CD14-positive monocyte (primary cell): ENCODE measurements around the gene SPCS1. TPM values are rescaled to one million over a fixed set of nuclear protein-coding genes. Genes with fewer than 3 reads are reported as not detected.

ENCODE experiments used
- DNase-seq, 3 donors: peaks; one replicate each; pipeline ENCODE4 v3.0.0-alpha.2; 2011 to 2022
- H2AFZ ChIP-seq: 2 replicates; pipeline ENCODE4 v1.6.0; 2012; ENCODE audit warnings: mild to moderate bottlenecking, low read depth, low read length, inconsistent platforms; ENCODE audit not compliant: insufficient read depth, poor library complexity, severe bottlenecking
- H3K27ac ChIP-seq, 2 donors: 1 replicate in 1 of 2; 2 replicates in 1 of 2; pipeline ENCODE4 v1.5.1; 2012 to 2013; ENCODE audit warnings: low read length in 2 of 2, control low read depth in 1 of 2, inconsistent platforms in 1 of 2, low read depth in 1 of 2, mild to moderate bottlenecking in 1 of 2
- H3K27me3 ChIP-seq, 2 donors: one replicate each; pipeline versions ENCODE4 v1.6.0 to v1.6.1; 2011 to 2013; ENCODE audit warnings: low read length in 2 of 2; ENCODE audit not compliant: control insufficient read depth in 2 of 2, insufficient read depth in 2 of 2
- H3K36me3 ChIP-seq, 2 donors: replicated peaks in 1 of 2; 1 replicate in 1 of 2; 2 replicates in 1 of 2; pipeline versions ENCODE4 v1.5.1 to v1.6.1; 2012 to 2013; ENCODE audit warnings: low read length in 2 of 2, control low read depth in 1 of 2, inconsistent platforms in 1 of 2, mild to moderate bottlenecking in 1 of 2; ENCODE audit not compliant: insufficient read depth in 2 of 2, control insufficient read depth in 1 of 2
- H3K4me1 ChIP-seq, 2 donors: 1 replicate in 1 of 2; 2 replicates in 1 of 2; pipeline versions ENCODE4 v1.5.1 to v1.6.1; 2012 to 2013; ENCODE audit warnings: low read length in 2 of 2, control low read depth in 1 of 2, inconsistent platforms in 1 of 2, mild to moderate bottlenecking in 1 of 2, moderate library complexity in 1 of 2; ENCODE audit not compliant: insufficient read depth in 2 of 2, control insufficient read depth in 1 of 2
- H3K4me2 ChIP-seq: replicated peaks from 2 replicates; pipeline ENCODE3; 2012; ENCODE audit warnings: low read length, moderate library complexity, mild to moderate bottlenecking; ENCODE audit not compliant: poor library complexity, severe bottlenecking; ENCODE audit errors: extremely low read depth
- H3K4me3 ChIP-seq, 3 experiments: fragments of 200-600 bp in 1 of 3; sonication (generic) in 1 of 3; replicated peaks in 1 of 3; 1 replicate in 2 of 3; 2 replicates in 1 of 3; pipeline ENCODE4 v1.5.1; 2011 to 2013; ENCODE audit warnings: low read length in 3 of 3, mild to moderate bottlenecking in 3 of 3, control low read depth in 2 of 3, low read depth in 2 of 3, inconsistent platforms in 1 of 3, moderate library complexity in 1 of 3
- H3K79me2 ChIP-seq: 2 replicates; pipeline ENCODE4 v1.6.0; 2012; ENCODE audit warnings: mild to moderate bottlenecking, control low read depth, inconsistent platforms, low read length, moderate library complexity; ENCODE audit not compliant: insufficient read depth
- H3K9ac ChIP-seq: 2 replicates; pipeline ENCODE4 v1.6.0; 2017; ENCODE audit warnings: low read length, mild to moderate bottlenecking; ENCODE audit not compliant: insufficient read depth, poor library complexity, severe bottlenecking
- H3K9me3 ChIP-seq, 2 donors: replicated peaks in 1 of 2; 1 replicate in 1 of 2; 2 replicates in 1 of 2; pipeline versions ENCODE4 v1.5.1 to v1.6.1; 2012 to 2013; ENCODE audit warnings: low read length in 2 of 2, control low read depth in 1 of 2; ENCODE audit not compliant: control insufficient read depth in 1 of 2, insufficient read depth in 1 of 2
- H4K20me1 ChIP-seq: 2 replicates; pipeline ENCODE4 v1.6.0; 2012; ENCODE audit warnings: mild to moderate bottlenecking, low read length, control low read depth, moderate library complexity; ENCODE audit not compliant: insufficient read depth
- H3K27ac Mint-ChIP-seq, 7 donors: one replicate each; pipeline ENCODE4 v1.8.0; 2020; ENCODE audit warnings: mild to moderate bottlenecking in 7 of 7, mixed read lengths in 7 of 7, moderate library complexity in 6 of 7, inconsistent platforms in 2 of 7
- H3K27me3 Mint-ChIP-seq, 3 donors: one replicate each; pipeline ENCODE4 v1.8.0; 2021 to 2022; ENCODE audit warnings: low read depth in 3 of 3, mild to moderate bottlenecking in 3 of 3, mixed read lengths in 3 of 3, moderate library complexity in 3 of 3, inconsistent platforms in 1 of 3
- H3K36me3 Mint-ChIP-seq, 2 donors: one replicate each; pipeline ENCODE4 v1.8.0; 2020; ENCODE audit warnings: mixed read lengths in 2 of 2, inconsistent platforms in 1 of 2, mild to moderate bottlenecking in 1 of 2
- H3K4me1 Mint-ChIP-seq: one replicate; pipeline ENCODE4 v1.8.0; 2020; ENCODE audit warnings: mild to moderate bottlenecking, mixed read lengths
- H3K4me3 Mint-ChIP-seq, 2 donors: one replicate each; pipeline ENCODE4 v1.8.0; 2020; ENCODE audit warnings: mild to moderate bottlenecking in 2 of 2, mixed read lengths in 2 of 2, moderate library complexity in 1 of 2
- H3K9me3 Mint-ChIP-seq, 7 donors: one replicate each; pipeline ENCODE4 v1.8.0; 2020 to 2022; ENCODE audit warnings: mixed read lengths in 7 of 7, mild to moderate bottlenecking in 6 of 7, moderate library complexity in 6 of 7, inconsistent platforms in 2 of 7
- whole genome bisulfite sequencing: methylation state at CpG from one replicate; pipeline ENCODE4 v1.1.5; 2013; ENCODE audit warnings: missing lambda C conversion rate; ENCODE audit not compliant: insufficient coverage; 5-methylcytosine and 5-hydroxymethylcytosine counted together
- intact Hi-C, 2 donors: fragments of 100-400 bp; cut with micrococcal nuclease; formaldehyde crosslinking; loops; one replicate each; pipeline versions ENCODE4 v1.15.0 to v1.15.1; 2023
- polyA plus RNA-seq, 3 donors: library from polyadenylated mRNA; depleted of rRNA in 1 of 3; unstranded in 2 of 3; stranded (reverse) in 1 of 3; fragments of 300-500 nt in 2 of 3; fragments of >200 nt in 1 of 3; fragmentation: Illumina TruSeq in 2 of 3; gene quantifications; 1 replicate in 2 of 3; 2 replicates in 1 of 3; pipeline ENCODE4 v1.2.3, GENCODE V29; 2012 to 2021
- TF ChIP-seq, protein P1 (sequence below): fragments of 200-600 bp; IDR thresholded peaks from one replicate; pipeline ENCODE4 v1.8.0; 2022; ENCODE audit warnings: antibody characterized with exemption, mild to moderate bottlenecking

The SPCS1 gene
- polyA plus RNA-seq, 3 donors, result 99.0 to 242 (median 228) TPM

GRCh38 chr3:52733256-52733891 lies 27.5 kb downstream of the SPCS1 start:
- Histone ChIP-seq H3K79me2 (no peaks in the 10 kb centered on the region), H3K9me3 (peaks cover 21 to 42% of the 10 kb centered on the region in 2 donors), H3K4me2 (no peak overlapping the region), H3K4me3 (no peak overlapping the region), H3K27me3 (no peaks in the 10 kb centered on the region), H3K27ac (no peak overlapping the region), H4K20me1 (no peaks in the 10 kb centered on the region), H2AFZ (no peak overlapping the region), H3K36me3 (peaks cover 57 to 95% of the 10 kb centered on the region in 2 donors), H3K4me1 (peaks cover 2 to 9% of the 10 kb centered on the region in 2 donors), H3K9ac (no peak overlapping the region)
- Mint-ChIP-seq H3K36me3 (peaks cover 77 to 93% of the 10 kb centered on the region in 2 donors), H3K4me1 (peaks cover 15% of the 10 kb centered on the region), H3K27ac (no peak overlapping the region), H3K4me3 (no peak overlapping the region), H3K27me3 (peaks cover 0 to 2% (median 0%) of the 10 kb centered on the region in 3 donors), H3K9me3 (peaks cover 21 to 47% (median 37%) of the 10 kb centered on the region in 7 donors)
- intact Hi-C loops, result no loop called here
- TF ChIP-seq, protein P1, sequence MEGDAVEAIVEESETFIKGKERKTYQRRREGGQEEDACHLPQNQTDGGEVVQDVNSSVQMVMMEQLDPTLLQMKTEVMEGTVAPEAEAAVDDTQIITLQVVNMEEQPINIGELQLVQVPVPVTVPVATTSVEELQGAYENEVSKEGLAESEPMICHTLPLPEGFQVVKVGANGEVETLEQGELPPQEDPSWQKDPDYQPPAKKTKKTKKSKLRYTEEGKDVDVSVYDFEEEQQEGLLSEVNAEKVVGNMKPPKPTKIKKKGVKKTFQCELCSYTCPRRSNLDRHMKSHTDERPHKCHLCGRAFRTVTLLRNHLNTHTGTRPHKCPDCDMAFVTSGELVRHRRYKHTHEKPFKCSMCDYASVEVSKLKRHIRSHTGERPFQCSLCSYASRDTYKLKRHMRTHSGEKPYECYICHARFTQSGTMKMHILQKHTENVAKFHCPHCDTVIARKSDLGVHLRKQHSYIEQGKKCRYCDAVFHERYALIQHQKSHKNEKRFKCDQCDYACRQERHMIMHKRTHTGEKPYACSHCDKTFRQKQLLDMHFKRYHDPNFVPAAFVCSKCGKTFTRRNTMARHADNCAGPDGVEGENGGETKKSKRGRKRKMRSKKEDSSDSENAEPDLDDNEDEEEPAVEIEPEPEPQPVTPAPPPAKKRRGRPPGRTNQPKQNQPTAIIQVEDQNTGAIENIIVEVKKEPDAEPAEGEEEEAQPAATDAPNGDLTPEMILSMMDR, result no peak
- WGBS, result 100% methylated on average over 2 of the region's 10 CpGs
- DNase-seq, result no peak

DNA sequence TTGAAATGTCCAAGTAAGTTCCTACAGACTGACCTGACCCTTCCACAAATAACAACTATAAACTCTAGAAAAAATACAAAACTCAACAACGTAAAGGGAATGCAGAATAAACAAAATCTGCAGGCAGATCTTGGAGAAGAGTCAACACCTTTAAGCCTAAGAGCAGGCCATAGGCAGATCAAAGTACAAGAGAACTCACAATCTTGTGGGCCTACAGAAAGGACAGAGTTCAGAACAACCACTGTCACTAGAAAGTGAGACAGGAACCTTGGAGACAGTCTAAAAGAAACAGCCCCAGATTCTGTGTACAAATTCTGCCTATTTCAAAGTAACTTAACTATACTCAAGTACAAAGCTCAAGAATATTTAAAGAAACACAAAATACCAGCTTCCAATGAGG lies 33.8 kb downstream of the SPCS1 start:
- no peaks in the 10 kb centered on the region for H3K4me1 Mint-ChIP-seq
- intact Hi-C loops, result loop anchor here (5.0 to 10.0 kb wide), 3 partner anchors 63 to 335 kb away; no protein-coding TSS in a partner anchor
- peaks cover 0 to 5% (median under 1%) of the 10 kb centered on the region in 7 donors for H3K9me3 Mint-ChIP-seq

More for the DNA sequence above, 33.8 kb downstream of the SPCS1 start:
- no peaks in the 10 kb centered on the region for H3K4me1 ChIP-seq
- H3K27me3 ChIP-seq, result no peaks in the 10 kb centered on the region
- H3K79me2 ChIP-seq, result no peaks in the 10 kb centered on the region
- Mint-ChIP-seq H3K27me3 (peaks cover 0 to 2% (median 1%) of the 10 kb centered on the region in 3 donors), H3K4me3 (no peak overlapping the region), H3K27ac (no peak overlapping the region), H3K36me3 (peaks cover 72 to 88% of the 10 kb centered on the region in 2 donors)
- no peak overlapping the region for H3K4me3 ChIP-seq
- TF ChIP-seq, protein P1, result no peak
- 100% methylated on average over 1 of the region's 1 CpG for WGBS
- H4K20me1 ChIP-seq, result no peaks in the 10 kb centered on the region
- no peak overlapping the region for H3K4me2 ChIP-seq
- no peak overlapping the region for H2AFZ ChIP-seq
- no peaks in the 10 kb centered on the region for H3K9me3 ChIP-seq
- DNase-seq, result no peak
- H3K27ac ChIP-seq, result no peak overlapping the region
- H3K36me3 ChIP-seq, result peaks cover 79 to 96% of the 10 kb centered on the region in 2 donors
- no peak overlapping the region for H3K9ac ChIP-seq
